ENCODE results near the gene SPINK13. TPM values are rescaled to one million over a fixed set of nuclear protein-coding genes. Genes with fewer than 3 reads are reported as not detected.

Gene SPINK13
- total and polyA plus RNA-seq, 2 of the 8 experiments (the other 6 are each of a cell fraction or from before 2014, with no cell fraction given) = not detected

GRCh38 chr5:148238418-148238794 is 30.2 kb upstream of the SPINK13 start, which contains the start of gene MARCOL:
MARCOL (plus strand) TSS chr5:148238525; CDS start chr5:148238598, 73 bp downstream.
- Histone ChIP-seq H3K14ac (ENCODE audit: insufficient read length) (no peak within 1 kb of the TSS), H3K56ac (replicated peaks; ENCODE audit: insufficient read length, low read depth, low read length) (no peak within 1 kb of the TSS), H3K4me1 (replicated peaks in 1 of 4; ENCODE audit: control insufficient read depth in 3 of 4, insufficient read depth in 4 of 4, low read length in 3 of 4) (no peaks in the 10 kb centered on the region), H2BK20ac (ENCODE audit: low read length) (no peak within 1 kb of the TSS), H3K4ac (replicated peaks; ENCODE audit: insufficient read length, low read depth, low read length) (no peak within 1 kb of the TSS), H3K9me3 (ENCODE audit: insufficient read depth in 2 of 2, low read depth in 1 of 2, low read length in 1 of 2) (no peaks in the 10 kb centered on the region), H2BK12ac (ENCODE audit: low read depth, low read length) (no peak within 1 kb of the TSS), H2AFZ (ENCODE audit: low read length) (no peak within 1 kb of the TSS), H4K20me1 (replicated peaks in 1 of 2; ENCODE audit: control insufficient read depth in 1 of 2, insufficient read depth in 2 of 2, low read length in 2 of 2) (no peaks in the 10 kb centered on the region), H3K79me1 (ENCODE audit: low read depth, low read length) (no peaks in the 10 kb centered on the region), H2BK5ac (ENCODE audit: low read depth, low read length) (no peak within 1 kb of the TSS), H4K91ac (replicated peaks; ENCODE audit: insufficient read length, low read length) (no peak within 1 kb of the TSS), H4K5ac (ENCODE audit: insufficient read length, low read depth, low read length) (no peak within 1 kb of the TSS), H3K79me2 (ENCODE audit: control insufficient read depth in 1 of 2, insufficient read depth in 2 of 2, low read length in 2 of 2) (no peaks in the 10 kb centered on the region), H3K18ac (ENCODE audit: extremely low read depth, low read length) (no peak within 1 kb of the TSS), H3K23me2 (ENCODE audit: low read depth, low read length) (no peaks in the 10 kb centered on the region), H3K23ac (ENCODE audit: insufficient read length) (no peak within 1 kb of the TSS), H2AK5ac (ENCODE audit: low read depth, low read length) (no peak within 1 kb of the TSS), H3K4me2 (ENCODE audit: insufficient read depth in 1 of 2, low read depth in 2 of 2, low read length in 2 of 2) (no peak within 1 kb of the TSS), H3K36me3 (ENCODE audit: control insufficient read depth in 2 of 4, insufficient read depth in 4 of 4, low read length in 3 of 4) (no peaks in the 10 kb centered on the region), H4K8ac (ENCODE audit: extremely low read depth, insufficient read depth, low read length) (no peak within 1 kb of the TSS), H3K27me3 (replicated peaks in 1 of 4; ENCODE audit: control insufficient read depth in 3 of 4, extremely low read depth in 1 of 4, insufficient read depth in 3 of 4, low read length in 3 of 4) (no peaks in the 10 kb centered on the region), H3K9ac (replicated peaks in 1 of 4; ENCODE audit: extremely low read depth in 1 of 4, low read depth in 3 of 4, low read length in 3 of 4) (no peak within 1 kb of the TSS), H2BK15ac (ENCODE audit: low read length) (no peak within 1 kb of the TSS), H3K4me3 (ENCODE audit: extremely low read depth in 1 of 4, insufficient read depth in 2 of 4, low read depth in 3 of 4, low read length in 4 of 4) (no peak within 1 kb of the TSS), H2BK120ac (replicated peaks; ENCODE audit: low read depth, low read length) (no peak within 1 kb of the TSS), H3K27ac (ENCODE audit: low read depth, low read length) (no peak within 1 kb of the TSS)
- no peak for FAIRE-seq
- 82% methylated on average over 2 of the region's 2 CpGs; no CpG with 5 or more reads in 1 of the 2 experiments for WGBS, 2 experiments (ENCODE audit: extremely low coverage in 1 of 2, insufficient coverage in 1 of 2, insufficient read length in 1 of 2, insufficient replicate concordance in 2 of 2, low coverage in 1 of 2, low lambda C conversion rate in 2 of 2, missing lambda C conversion rate in 1 of 2)
- TF ChIP-seq SIX5 (IDR thresholded peaks at IDR 0.05; ENCODE audit: low read depth, low read length) (no peak), FOSL1 (IDR thresholded peaks at IDR 0.05; ENCODE audit: insufficient read depth, low read depth, low read length) (no peak), SIN3A (conservative IDR thresholded peaks at IDR 0.05 in 1 of 2, IDR thresholded peaks at IDR 0.05 in 1 of 2; ENCODE audit: low read depth in 1 of 2, low read length in 2 of 2) (no peak), HDAC2 (IDR thresholded peaks at IDR 0.05; ENCODE audit: borderline replicate concordance in 1 of 2, low read depth in 2 of 2, low read length in 2 of 2) (no peak), JUND (IDR thresholded peaks at IDR 0.05; ENCODE audit: low read length) (no peak), SP1 (IDR thresholded peaks at IDR 0.05; ENCODE audit: low read depth, low read length) (no peak), TAF1 (IDR thresholded peaks at IDR 0.05; ENCODE audit: low read depth, low read length) (no peak), HDAC6 (IDR thresholded peaks at IDR 0.05; ENCODE audit: low read depth, low read length) (no peak), SAP30 (IDR thresholded peaks at IDR 0.05; ENCODE audit: insufficient read depth, insufficient replicate concordance, low read length) (no peak), CEBPB (IDR thresholded peaks at IDR 0.05; ENCODE audit: low read depth, low read length) (no peak), TCF12 (IDR thresholded peaks at IDR 0.05; ENCODE audit: low read depth, low read length) (no peak), TEAD4 (IDR thresholded peaks at IDR 0.05; ENCODE audit: low read depth, low read length) (no peak), CHD2 (IDR thresholded peaks at IDR 0.05; ENCODE audit: low read length) (no peak)
- ChIA-PET CTCF (ENCODE audit: partially characterized antibody) (interaction anchor here (0.6 to 1.3 kb wide), 2 partner anchors 39 to 52 kb away, joined by 3 read pairs; no protein-coding TSS in a partner anchor), POLR2A (ENCODE audit: partially characterized antibody) (no interaction called here)
- DNase-seq (ENCODE audit: low read depth in 1 of 2, low spot score in 2 of 2) = no peak
